HL-60 (cell line): Measurements from ENCODE around the gene PPM1A.

ENCODE experiments used
- GABPA ChIP-seq: IDR thresholded peaks from 2 replicates; pipeline ENCODE4 v1.6.1; 2012; ENCODE audit warnings: low read depth
- POLR2AphosphoS5 ChIP-seq: IDR thresholded peaks from 2 replicates; pipeline ENCODE4 v1.6.1; 2012; ENCODE audit warnings: low read depth
- TF ChIP-seq, protein P1 (sequence below): IDR thresholded peaks from one replicate; pipeline ENCODE4 v1.5.1; 2011; ENCODE audit warnings: low read length, control low read depth, inconsistent platforms; ENCODE audit not compliant: insufficient read depth

DNA sequence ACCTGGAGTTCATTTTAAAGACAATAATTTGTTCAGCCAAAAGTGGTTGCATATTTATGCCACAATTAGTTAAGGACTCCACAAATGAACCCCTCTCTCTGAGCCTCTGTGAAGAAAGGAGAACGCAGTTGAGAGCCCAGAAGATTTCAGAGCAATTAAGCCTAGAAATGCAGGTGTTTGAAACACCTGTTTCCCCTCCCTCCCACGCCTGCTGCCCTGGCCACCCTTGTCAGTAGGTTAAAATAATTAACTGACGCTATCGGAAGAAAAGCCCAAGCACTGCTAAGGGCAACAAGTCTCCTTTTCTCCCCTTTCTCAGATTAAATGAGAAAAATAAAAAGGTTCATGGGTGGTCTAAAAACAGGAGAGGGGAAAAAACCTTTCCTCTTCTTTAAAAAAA is 99.2 kb downstream of the PPM1A start:
- TF ChIP-seq, protein P1, sequence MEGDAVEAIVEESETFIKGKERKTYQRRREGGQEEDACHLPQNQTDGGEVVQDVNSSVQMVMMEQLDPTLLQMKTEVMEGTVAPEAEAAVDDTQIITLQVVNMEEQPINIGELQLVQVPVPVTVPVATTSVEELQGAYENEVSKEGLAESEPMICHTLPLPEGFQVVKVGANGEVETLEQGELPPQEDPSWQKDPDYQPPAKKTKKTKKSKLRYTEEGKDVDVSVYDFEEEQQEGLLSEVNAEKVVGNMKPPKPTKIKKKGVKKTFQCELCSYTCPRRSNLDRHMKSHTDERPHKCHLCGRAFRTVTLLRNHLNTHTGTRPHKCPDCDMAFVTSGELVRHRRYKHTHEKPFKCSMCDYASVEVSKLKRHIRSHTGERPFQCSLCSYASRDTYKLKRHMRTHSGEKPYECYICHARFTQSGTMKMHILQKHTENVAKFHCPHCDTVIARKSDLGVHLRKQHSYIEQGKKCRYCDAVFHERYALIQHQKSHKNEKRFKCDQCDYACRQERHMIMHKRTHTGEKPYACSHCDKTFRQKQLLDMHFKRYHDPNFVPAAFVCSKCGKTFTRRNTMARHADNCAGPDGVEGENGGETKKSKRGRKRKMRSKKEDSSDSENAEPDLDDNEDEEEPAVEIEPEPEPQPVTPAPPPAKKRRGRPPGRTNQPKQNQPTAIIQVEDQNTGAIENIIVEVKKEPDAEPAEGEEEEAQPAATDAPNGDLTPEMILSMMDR: no peak
- no peak for TF ChIP-seq POLR2AphosphoS5
- no peak for TF ChIP-seq GABPA
